HepG2 (cell line): ENCODE results near the gene MPIG6B. TPM values are rescaled to one million over a fixed set of nuclear protein-coding genes. Genes with fewer than 3 reads are reported as not detected.
A peak's percentile ranks its signal among the peaks of the same experiment; 100 is the strongest.

Experiments
- ARHGAP35 ChIP-seq: sonication (generic); formaldehyde crosslinking; IDR thresholded peaks from 2 replicates; pipeline ENCODE4 v1.9.0; 2022; ENCODE audit warnings: mild to moderate bottlenecking, inconsistent platforms, moderate library complexity, missing genetic modification reagents, borderline replicate concordance
- ATF1 ChIP-seq: IDR thresholded peaks from 2 replicates; pipeline ENCODE4 v1.6.1; 2016; ENCODE audit warnings: mild to moderate bottlenecking, control low read depth
- CBX2 ChIP-seq, 2 experiments: fragments of 200-600 bp in 1 of 2; sonication (generic); formaldehyde crosslinking in 1 of 2; IDR thresholded peaks; 2 replicates each; pipeline versions ENCODE4 v1.7.0 to v1.8.1; 2018 to 2022; ENCODE audit warnings: low read depth in 2 of 2, low read length in 1 of 2, mild to moderate bottlenecking in 1 of 2, missing genetic modification reagents in 1 of 2
- CEBPG ChIP-seq: IDR thresholded peaks from 2 replicates; pipeline ENCODE4 v1.6.1; 2016
- ETV5 ChIP-seq: IDR thresholded peaks from 2 replicates; pipeline ENCODE4 v1.6.1; 2018; ENCODE audit warnings: missing biosample characterization, missing genetic modification reagents, inconsistent platforms, borderline replicate concordance
- FOSL2 ChIP-seq: sonication (generic); formaldehyde crosslinking; IDR thresholded peaks from 2 replicates; pipeline ENCODE4 v1.4.0; 2020; ENCODE audit warnings: missing genetic modification reagents
- FOXK1 ChIP-seq: sonication (generic); formaldehyde crosslinking; IDR thresholded peaks from 2 replicates; pipeline ENCODE4 v1.4.0; 2020; ENCODE audit warnings: low read depth, missing genetic modification reagents, borderline replicate concordance
- HDAC2 ChIP-seq: sonication (generic); formaldehyde crosslinking; IDR thresholded peaks from 2 replicates; pipeline ENCODE4 v1.4.0; 2020; ENCODE audit warnings: missing genetic modification reagents
- HOXA3 ChIP-seq: sonication (generic); formaldehyde crosslinking; IDR thresholded peaks from 2 replicates; pipeline ENCODE4 v1.5.0; 2020; ENCODE audit warnings: missing genetic modification reagents
- KMT2B ChIP-seq: IDR thresholded peaks from 2 replicates; pipeline ENCODE4 v1.6.1; 2016; ENCODE audit warnings: missing genetic modification reagents, missing compliant biosample characterization
- PHF20 ChIP-seq: sonication (generic); formaldehyde crosslinking; IDR thresholded peaks from 2 replicates; pipeline ENCODE4 v1.5.0; 2020; ENCODE audit warnings: mild to moderate bottlenecking, missing genetic modification reagents
- PPARG ChIP-seq: conservative IDR thresholded peaks from 2 replicates; pipeline ENCODE4 v1.6.1; 2016; ENCODE audit warnings: missing biosample characterization, missing genetic modification reagents
- RBFOX2 ChIP-seq: fragments of 200-400 bp; formaldehyde crosslinking; IDR thresholded peaks from 2 replicates; pipeline ENCODE4 v1.6.1; 2017; ENCODE audit warnings: low read depth, mild to moderate bottlenecking, low read length
- RXRB ChIP-seq: IDR thresholded peaks from 2 replicates; pipeline ENCODE4 v1.6.1; 2016; ENCODE audit warnings: borderline replicate concordance, missing genetic modification reagents, missing compliant biosample characterization
- SMARCC2 ChIP-seq: fragments of 450-650 bp; IDR thresholded peaks from 2 replicates; pipeline ENCODE4 v1.6.1; 2017; ENCODE audit warnings: antibody characterized with exemption, mild to moderate bottlenecking
- SRSF9 ChIP-seq: fragments of 200-400 bp; formaldehyde crosslinking; IDR thresholded peaks from 2 replicates; pipeline ENCODE4 v1.6.1; 2018; ENCODE audit warnings: borderline replicate concordance, mild to moderate bottlenecking, low read depth, low read length; ENCODE audit not compliant: insufficient read depth, poor library complexity, severe bottlenecking
- TOPORS ChIP-seq: sonication (generic); formaldehyde crosslinking; IDR thresholded peaks from 2 replicates; pipeline ENCODE4 v1.8.0; 2023; ENCODE audit warnings: mild to moderate bottlenecking, missing genetic modification reagents
- ZFP82 ChIP-seq: sonication (generic); formaldehyde crosslinking; IDR thresholded peaks from 2 replicates; pipeline ENCODE4 v1.5.1; 2020; ENCODE audit warnings: mild to moderate bottlenecking, missing genetic modification reagents, borderline replicate concordance
- ZNF180 ChIP-seq: sonication (generic); formaldehyde crosslinking; IDR thresholded peaks from 2 replicates; pipeline ENCODE4 v1.4.0; 2020; ENCODE audit warnings: low read depth, missing genetic modification reagents, borderline replicate concordance
- ZNF20 ChIP-seq: sonication (generic); formaldehyde crosslinking; IDR thresholded peaks from 2 replicates; pipeline ENCODE4 v1.4.0; 2020; ENCODE audit warnings: mild to moderate bottlenecking, moderate library complexity, missing genetic modification reagents
- ZNF263 ChIP-seq: sonication (generic); formaldehyde crosslinking; IDR thresholded peaks from 2 replicates; pipeline ENCODE4 v1.4.0; 2020; ENCODE audit warnings: missing genetic modification reagents
- ZNF331 ChIP-seq: sonication (generic); formaldehyde crosslinking; IDR thresholded peaks from 2 replicates; pipeline ENCODE4 v1.4.0; 2020; ENCODE audit warnings: missing genetic modification reagents
- ZNF333 ChIP-seq: sonication (generic); formaldehyde crosslinking; IDR thresholded peaks from 2 replicates; pipeline ENCODE4 v1.4.0; 2020; ENCODE audit warnings: mild to moderate bottlenecking, missing genetic modification reagents, borderline replicate concordance
- ZNF44 ChIP-seq: sonication (generic); formaldehyde crosslinking; IDR thresholded peaks from 2 replicates; pipeline ENCODE4 v1.5.1; 2020; ENCODE audit warnings: mild to moderate bottlenecking, missing genetic modification reagents
- ZNF619 ChIP-seq: sonication (generic); formaldehyde crosslinking; IDR thresholded peaks from 2 replicates; pipeline ENCODE4 v1.4.0; 2020; ENCODE audit warnings: mild to moderate bottlenecking, missing genetic modification reagents
- ZNF670 ChIP-seq: sonication (generic); formaldehyde crosslinking; IDR thresholded peaks from 2 replicates; pipeline ENCODE4 v1.8.0; 2022; ENCODE audit warnings: mild to moderate bottlenecking, missing genetic modification reagents, borderline replicate concordance
- ZNF788 ChIP-seq: sonication (generic); formaldehyde crosslinking; IDR thresholded peaks from 2 replicates; pipeline ENCODE4 v1.5.0; 2020; ENCODE audit warnings: mild to moderate bottlenecking, missing genetic modification reagents, borderline replicate concordance
- polyA plus RNA-seq, 8 experiments: library from polyadenylated mRNA; depleted of rRNA in 3 of 8; stranded (reverse) in 7 of 8; unstranded in 1 of 8; fragments of >200 nt; fragmentation: Illumina TruSeq in 4 of 8; extraction: Trizol in 4 of 8; gene quantifications; 2 replicates each; pipeline versions ENCODE4 v1.2.1 to v1.2.3, GENCODE V29; 2011 to 2016; ENCODE audit warnings: low read depth in 4 of 8, missing spikeins in 1 of 8, mixed read lengths in 1 of 8; ENCODE audit not compliant: insufficient read depth in 1 of 8
- total RNA-seq, 5 experiments: library from RNA; depleted of rRNA; stranded (reverse); fragments of >200 nt; fragmentation: Illumina TruSeq; extraction: Trizol; gene quantifications; 2 replicates each; pipeline ENCODE4 v1.2.3, GENCODE V29; 2016; ENCODE audit warnings: low read depth in 1 of 5
- TF ChIP-seq, protein P1 (sequence below): sonication (generic); formaldehyde crosslinking; IDR thresholded peaks from 2 replicates; pipeline ENCODE4 v1.5.0; 2020; ENCODE audit warnings: missing genetic modification reagents
- TF ChIP-seq, protein P2 (sequence below): sonication (generic); formaldehyde crosslinking; IDR thresholded peaks from 2 replicates; pipeline ENCODE4 v1.5.0; 2020; ENCODE audit warnings: missing genetic modification reagents
- TF ChIP-seq, protein P3 (sequence below): sonication (generic); formaldehyde crosslinking; IDR thresholded peaks from 2 replicates; pipeline ENCODE4 v1.8.1; 2023; ENCODE audit warnings: mild to moderate bottlenecking, missing genetic modification reagents
- TF ChIP-seq, protein P4 (sequence below): sonication (generic); formaldehyde crosslinking; IDR thresholded peaks from 2 replicates; pipeline ENCODE4 v1.4.0; 2020; ENCODE audit warnings: mild to moderate bottlenecking, missing genetic modification reagents

MPIG6B gene
- total and polyA plus RNA-seq, 2 of the 13 experiments (the other 11 are each of a cell fraction or from before 2014, with no cell fraction given) = not detected

DNA sequence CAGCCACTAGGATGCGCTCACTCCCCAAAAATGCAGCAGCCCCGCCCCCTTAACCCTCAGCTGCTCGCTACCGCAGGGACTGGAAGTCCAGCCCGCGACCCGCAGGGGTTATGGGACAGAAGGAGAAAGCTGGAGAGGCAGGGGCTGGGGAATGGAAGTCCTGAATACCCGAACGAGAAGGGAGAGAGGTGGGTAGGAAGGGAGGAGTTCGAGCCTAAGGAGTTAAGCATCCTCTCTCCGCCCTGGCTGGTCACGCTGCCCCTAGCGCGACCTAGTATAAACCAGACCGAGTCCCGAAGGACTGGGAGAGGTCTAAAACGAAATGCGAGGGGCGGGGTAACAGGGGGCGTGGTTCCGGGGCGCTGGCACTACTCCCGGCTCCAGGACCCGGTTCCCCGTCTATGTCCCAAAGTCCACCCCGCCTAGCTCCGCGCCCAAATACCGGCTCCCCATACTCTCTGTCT is 6.4 kb downstream of the MPIG6B start (continued):
- TF ChIP-seq, protein P1, sequence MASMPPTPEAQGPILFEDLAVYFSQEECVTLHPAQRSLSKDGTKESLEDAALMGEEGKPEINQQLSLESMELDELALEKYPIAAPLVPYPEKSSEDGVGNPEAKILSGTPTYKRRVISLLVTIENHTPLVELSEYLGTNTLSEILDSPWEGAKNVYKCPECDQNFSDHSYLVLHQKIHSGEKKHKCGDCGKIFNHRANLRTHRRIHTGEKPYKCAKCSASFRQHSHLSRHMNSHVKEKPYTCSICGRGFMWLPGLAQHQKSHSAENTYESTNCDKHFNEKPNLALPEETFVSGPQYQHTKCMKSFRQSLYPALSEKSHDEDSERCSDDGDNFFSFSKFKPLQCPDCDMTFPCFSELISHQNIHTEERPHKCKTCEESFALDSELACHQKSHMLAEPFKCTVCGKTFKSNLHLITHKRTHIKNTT = no peak
- TF ChIP-seq ARHGAP35 (no peak; the same call in 1 of the 2 replicates), PHF20 (CRISPR knock-in tag) (no peak), ATF1 (CRISPR knock-in tag) (no peak), ETV5 (CRISPR knock-in tag) (peak; percentile 29; the same call in 1 of the 2 replicates), RBFOX2 (no peak), PPARG (CRISPR knock-in tag) (peak; percentile 57; the same call in 1 of the 2 replicates), TOPORS (CRISPR knock-in tag) (peak; percentile 16; the same call in 1 of the 2 replicates), SRSF9 (no peak), ZNF788 (no peak; the same call in 1 of the 2 replicates), ZNF333 (CRISPR knock-in tag) (no peak; the same call in 1 of the 2 replicates), FOSL2 (CRISPR knock-in tag) (no peak; the same call in 1 of the 2 replicates), ZNF20 (no peak), SMARCC2 (no peak), ZNF619 (CRISPR knock-in tag) (no peak), HDAC2 (CRISPR knock-in tag) (peak; percentile 58; the same call in 1 of the 2 replicates), ZNF670 (no peak), HOXA3 (CRISPR knock-in tag) (no peak; the same call in 1 of the 2 replicates), RXRB (CRISPR knock-in tag) (peak; percentile 65; the same call in 1 of the 2 replicates), ZNF263 (CRISPR knock-in tag) (peak; percentile 42; the same call in 1 of the 2 replicates), ZNF44 (CRISPR knock-in tag) (no peak), ZNF180 (no peak), KMT2B (peak; percentile 60), ZFP82 (no peak), FOXK1 (CRISPR knock-in tag) (no peak), CBX2 (IDR thresholded peaks at IDR 0.05; ENCODE audit: low read depth, low read length) (no peak), CBX2 (CRISPR knock-in tag; IDR thresholded peaks at IDR 0.05; ENCODE audit: low read depth) (no peak), CEBPG (CRISPR knock-in tag) (no peak), ZNF331 (CRISPR knock-in tag) (no peak; the same call in 1 of the 2 replicates)
- TF ChIP-seq, protein P2, sequence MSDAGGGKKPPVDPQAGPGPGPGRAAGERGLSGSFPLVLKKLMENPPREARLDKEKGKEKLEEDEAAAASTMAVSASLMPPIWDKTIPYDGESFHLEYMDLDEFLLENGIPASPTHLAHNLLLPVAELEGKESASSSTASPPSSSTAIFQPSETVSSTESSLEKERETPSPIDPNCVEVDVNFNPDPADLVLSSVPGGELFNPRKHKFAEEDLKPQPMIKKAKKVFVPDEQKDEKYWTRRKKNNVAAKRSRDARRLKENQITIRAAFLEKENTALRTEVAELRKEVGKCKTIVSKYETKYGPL (CRISPR knock-in tag) = no peak
- TF ChIP-seq, protein P3, sequence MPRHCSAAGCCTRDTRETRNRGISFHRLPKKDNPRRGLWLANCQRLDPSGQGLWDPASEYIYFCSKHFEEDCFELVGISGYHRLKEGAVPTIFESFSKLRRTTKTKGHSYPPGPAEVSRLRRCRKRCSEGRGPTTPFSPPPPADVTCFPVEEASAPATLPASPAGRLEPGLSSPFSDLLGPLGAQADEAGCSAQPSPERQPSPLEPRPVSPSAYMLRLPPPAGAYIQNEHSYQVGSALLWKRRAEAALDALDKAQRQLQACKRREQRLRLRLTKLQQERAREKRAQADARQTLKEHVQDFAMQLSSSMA (CRISPR knock-in tag) = no peak
- TF ChIP-seq, protein P4, sequence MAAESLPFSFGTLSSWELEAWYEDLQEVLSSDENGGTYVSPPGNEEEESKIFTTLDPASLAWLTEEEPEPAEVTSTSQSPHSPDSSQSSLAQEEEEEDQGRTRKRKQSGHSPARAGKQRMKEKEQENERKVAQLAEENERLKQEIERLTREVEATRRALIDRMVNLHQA (CRISPR knock-in tag) = no peak
